CD4-positive, alpha-beta T cell treated with Interleukin-21 for 1 hour (primary cell): ENCODE results near the gene MCEMP1.

Source experiments
- DNase-seq: peaks from one replicate; pipeline ENCODE4 v3.0.0-alpha.2; 2020

MCEMP1 gene

GRCh38 chr19:7676854-7677253, at the start of gene MCEMP1:
TSS of gene MCEMP1 (plus strand) at chr19:7677090. CDS start at chr19:7677121, 31 bp downstream.
- no peak for DNase-seq

GRCh38 chr19:7627166-7627565, 49.7 kb upstream of the MCEMP1 start:
- no peak for DNase-seq

- peak; percentile 4 for DNase-seq
These were observed 48.1 kb upstream of the MCEMP1 start for GRCh38 chr19:7628589-7629311.

GRCh38 chr19:7629347-7630054, 47.4 kb upstream of the MCEMP1 start, which contains the start of the genes PET100 and XAB2:
TSS of gene PET100 (plus strand) at chr19:7629793. CDS start at chr19:7629834, 41 bp downstream.
TSS of gene XAB2 (minus strand) at chr19:7629545. CDS start at chr19:7629527, 18 bp downstream.
- peak; percentile 99 for DNase-seq

GRCh38 chr19:7631577-7631976, 45.3 kb upstream of the MCEMP1 start:
- DNase-seq: no peak

GRCh38 chr19:7632340-7633203, 44.3 kb upstream of the MCEMP1 start:
- no peak for DNase-seq

- no peak for DNase-seq
These were observed 43.2 kb upstream of the MCEMP1 start, which contains the start of gene PCP2 for GRCh38 chr19:7633698-7634097. TSS of gene PCP2 (minus strand) at chr19:7633719. CDS start at chr19:7633457, 262 bp downstream.

- no peak for DNase-seq
These were observed 41.2 kb upstream of the MCEMP1 start for GRCh38 chr19:7635670-7636069.

GRCh38 chr19:7636317-7636690, 40.6 kb upstream of the MCEMP1 start:
- no peak for DNase-seq

- DNase-seq: peak; percentile 95
These were observed 40.1 kb upstream of the MCEMP1 start, which contains the start of gene STXBP2 for GRCh38 chr19:7636691-7637373. TSS of gene STXBP2 (plus strand) at chr19:7637110. CDS start at chr19:7637150, 40 bp downstream.

GRCh38 chr19:7637374-7638256, 39.3 kb upstream of the MCEMP1 start:
- DNase-seq: peak; percentile 35

- DNase-seq: no peak
These were observed 38.0 kb upstream of the MCEMP1 start for GRCh38 chr19:7638802-7639465.

- no peak for DNase-seq
These were observed 37.0 kb upstream of the MCEMP1 start for GRCh38 chr19:7639863-7640348.

GRCh38 chr19:7640803-7641202, 36.1 kb upstream of the MCEMP1 start:
- no peak for DNase-seq

GRCh38 chr19:7641290-7642276, 35.3 kb upstream of the MCEMP1 start:
- DNase-seq: no peak

- no peak for DNase-seq
These were observed 34.4 kb upstream of the MCEMP1 start for GRCh38 chr19:7642295-7643030.

- DNase-seq: no peak
These were observed 33.9 kb upstream of the MCEMP1 start for GRCh38 chr19:7643031-7643415.
